Activated naive CD8-positive, alpha-beta T cell treated with anti-CD3 and anti-CD28 coated beads, Interleukin-2, amount 50 U/mL, for 24 hours (primary cell): ENCODE measurements around the gene OR10R2.
"Not testable (repeated sequence)": the region's sequence is repeated elsewhere in the genome, so short reads cannot be mapped to it uniquely, and the experiment has no call there.

ENCODE experiments used
- ATAC-seq: fragments of 150-1000 bp; cut with Tn5 transposase; one replicate; pipeline ENCODE4 v1.10.0; 2021
- DNase-seq: peaks from one replicate; pipeline ENCODE4 v3.0.0; 2021
- H3K27ac Mint-ChIP-seq: one replicate; pipeline ENCODE4 v1.8.0; 2021; ENCODE audit warnings: mild to moderate bottlenecking, mixed read lengths
- H3K27me3 Mint-ChIP-seq: one replicate; pipeline ENCODE4 v1.8.0; 2021; ENCODE audit warnings: mixed read lengths
- H3K36me3 Mint-ChIP-seq: one replicate; pipeline ENCODE4 v1.8.0; 2021; ENCODE audit warnings: low read depth, mixed read lengths
- H3K4me1 Mint-ChIP-seq: one replicate; pipeline ENCODE4 v1.8.0; 2021; ENCODE audit warnings: mixed read lengths
- H3K4me3 Mint-ChIP-seq: one replicate; pipeline ENCODE4 v1.8.0; 2021; ENCODE audit warnings: mild to moderate bottlenecking, moderate library complexity, mixed read lengths
- H3K9me3 Mint-ChIP-seq: one replicate; pipeline ENCODE4 v1.8.0; 2021; ENCODE audit warnings: mixed read lengths

The OR10R2 gene, protein sequence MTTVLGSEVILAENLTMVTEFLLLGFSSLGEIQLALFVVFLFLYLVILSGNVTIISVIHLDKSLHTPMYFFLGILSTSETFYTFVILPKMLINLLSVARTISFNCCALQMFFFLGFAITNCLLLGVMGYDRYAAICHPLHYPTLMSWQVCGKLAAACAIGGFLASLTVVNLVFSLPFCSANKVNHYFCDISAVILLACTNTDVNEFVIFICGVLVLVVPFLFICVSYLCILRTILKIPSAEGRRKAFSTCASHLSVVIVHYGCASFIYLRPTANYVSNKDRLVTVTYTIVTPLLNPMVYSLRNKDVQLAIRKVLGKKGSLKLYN

DNA sequence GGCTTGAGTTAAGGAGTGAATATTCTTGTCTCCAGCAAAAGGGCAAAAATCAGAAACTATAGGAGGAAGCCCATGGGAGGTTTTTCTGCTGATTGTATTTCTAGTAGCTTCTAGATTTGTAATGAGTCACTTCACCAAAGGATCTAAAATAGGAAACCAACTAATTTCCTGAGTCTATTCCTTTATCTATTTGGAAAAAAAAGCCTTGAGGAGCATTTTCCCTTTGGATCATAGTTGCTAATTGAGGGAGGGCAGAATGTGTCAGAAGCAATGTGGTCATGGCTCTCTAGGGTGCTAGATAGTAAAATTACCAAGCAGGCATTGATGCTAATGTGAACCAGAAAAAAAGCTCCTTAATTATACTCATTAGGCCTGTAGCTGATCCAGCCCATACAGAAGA, at the start of gene OR10R2:
TSS of gene OR10R2 (plus strand) at position 301 of the 400 bp plus-strand sequence. CDS start 106 bp downstream, outside the sequence.
- Mint-ChIP-seq H3K36me3 (no peaks in the 10 kb centered on the region), H3K4me1 (no peaks in the 10 kb centered on the region), H3K4me3 (no peak within 1 kb of the TSS), H3K27ac (no peak within 1 kb of the TSS), H3K27me3 (peaks cover 9% of the 10 kb centered on the region), H3K9me3 (no peaks in the 10 kb centered on the region)
- DNase-seq (no peak), ATAC-seq (no peak)

DNA sequence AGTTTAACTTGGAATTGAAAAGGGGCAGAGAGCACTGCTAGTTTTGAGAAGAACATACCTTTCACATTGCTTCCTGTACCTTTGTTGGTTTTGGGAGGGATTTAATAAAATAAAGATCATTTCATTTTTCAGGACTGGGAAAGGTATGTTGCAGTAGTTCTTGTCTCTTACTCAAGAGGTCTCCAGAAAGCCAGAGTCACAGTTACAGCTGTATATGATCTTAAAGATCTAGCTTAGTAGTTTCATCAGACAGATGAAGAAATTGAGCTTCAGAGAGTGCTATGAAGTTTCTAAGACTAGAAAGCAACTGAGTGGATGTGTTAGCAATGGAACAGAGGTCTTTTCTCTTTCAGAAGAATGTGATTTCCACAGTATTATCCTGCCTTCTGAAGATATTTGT, 47.0 kb upstream of the OR10R2 start:
- no peak for DNase-seq
- H3K27me3 Mint-ChIP-seq, result peaks cover 10% of the 10 kb centered on the region
- ATAC-seq, result no peak
- H3K4me1 Mint-ChIP-seq, result no peaks in the 10 kb centered on the region
- H3K27ac Mint-ChIP-seq, result no peak overlapping the region
- H3K4me3 Mint-ChIP-seq, result no peak overlapping the region
- H3K9me3 Mint-ChIP-seq, result peaks cover 3% of the 10 kb centered on the region
- peaks cover 2% of the 10 kb centered on the region for H3K36me3 Mint-ChIP-seq

DNA sequence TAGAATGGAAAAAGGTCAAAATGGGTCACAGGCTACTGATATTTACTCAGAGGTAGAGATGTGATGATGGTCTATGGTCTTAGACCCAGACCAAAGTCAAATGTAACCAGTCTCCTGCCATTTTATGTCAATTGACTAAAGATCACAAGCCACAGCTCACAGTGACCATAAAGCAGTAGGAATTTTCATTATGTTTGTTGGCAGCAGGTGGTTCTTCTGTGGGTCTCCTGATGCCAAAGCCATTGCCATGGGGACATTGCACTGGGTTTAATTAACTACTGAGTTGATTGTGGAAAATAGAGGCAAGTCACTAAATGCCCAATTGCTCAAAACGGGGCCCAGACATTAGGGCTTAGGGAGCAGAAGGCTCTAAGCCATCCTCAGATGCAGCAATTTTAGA, 45.9 kb upstream of the OR10R2 start, which contains the start of gene OR10K2:
TSS of gene OR10K2 (minus strand) at position 101 of the 400 bp plus-strand sequence. CDS start 5,371 bp downstream, outside the sequence.
- Mint-ChIP-seq H3K27ac (no peak within 1 kb of the TSS), H3K36me3 (peaks cover 2% of the 10 kb centered on the region), H3K9me3 (peaks cover 6% of the 10 kb centered on the region), H3K4me3 (no peak within 1 kb of the TSS), H3K4me1 (no peaks in the 10 kb centered on the region), H3K27me3 (peaks cover 10% of the 10 kb centered on the region)
- DNase-seq (no peak), ATAC-seq (no peak)

DNA sequence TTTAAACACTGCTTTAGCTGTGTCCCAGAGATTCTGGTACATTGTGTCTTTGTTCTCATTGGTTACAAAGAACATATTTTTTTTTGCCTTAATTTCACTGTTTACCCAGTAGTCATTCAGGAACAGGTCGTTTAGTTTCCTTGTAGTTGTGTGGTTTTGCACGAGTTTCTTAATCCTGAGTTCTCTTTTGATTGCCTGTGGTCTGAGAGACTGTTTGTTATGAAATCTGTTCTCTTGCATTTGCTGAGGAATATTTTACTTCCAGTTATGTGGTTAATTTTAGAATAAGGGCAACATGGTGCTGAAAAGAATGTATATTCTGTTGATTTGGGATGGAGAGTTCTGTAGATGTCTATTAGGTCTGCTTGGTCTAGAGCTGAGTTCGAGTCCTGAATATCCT, 41.9 kb upstream of the OR10R2 start:
- not testable (repeated sequence) for H3K27ac Mint-ChIP-seq, H3K4me3 Mint-ChIP-seq

GRCh38 chr1:158434741-158435140, 37.3 kb upstream of the OR10R2 start:
- no peak for ATAC-seq
- H3K9me3 Mint-ChIP-seq, result peaks cover 12% of the 10 kb centered on the region
- H3K27me3 Mint-ChIP-seq, result peaks cover 34% of the 10 kb centered on the region
- DNase-seq, result no peak
- no peaks in the 10 kb centered on the region for H3K4me1 Mint-ChIP-seq
- H3K27ac Mint-ChIP-seq, result no peak overlapping the region
- no peak overlapping the region for H3K4me3 Mint-ChIP-seq
- no peaks in the 10 kb centered on the region for H3K36me3 Mint-ChIP-seq

More for the DNA sequence above, 41.9 kb upstream of the OR10R2 start:
- not testable (repeated sequence) for H3K4me1 Mint-ChIP-seq, H3K36me3 Mint-ChIP-seq, ATAC-seq, DNase-seq
- peaks cover 29% of the 10 kb centered on the region for H3K27me3 Mint-ChIP-seq
- H3K9me3 Mint-ChIP-seq, result peaks cover 12% of the 10 kb centered on the region

DNA sequence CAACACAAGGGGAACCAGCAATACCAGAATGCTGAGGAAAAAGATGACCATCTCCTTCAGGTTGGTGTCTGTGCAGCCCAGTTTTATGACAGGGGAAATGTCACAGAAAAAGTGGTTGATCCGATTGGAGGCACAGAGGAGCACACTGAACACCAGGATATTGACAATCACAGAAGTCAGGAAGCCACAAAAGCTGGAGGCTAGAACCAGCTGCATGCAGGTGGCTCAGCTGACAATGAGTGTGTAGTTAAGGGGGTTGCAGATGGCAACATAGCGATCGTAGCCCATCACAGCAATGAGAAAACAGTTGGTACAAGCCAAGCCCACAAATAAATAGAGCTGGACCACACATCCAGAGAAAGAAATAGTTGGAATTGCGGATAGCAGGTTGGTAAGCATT, 26.6 kb upstream of the OR10R2 start:
- ATAC-seq (no peak), DNase-seq (no peak)
- no peaks in the 10 kb centered on the region for H3K4me1 Mint-ChIP-seq
- H3K4me3 Mint-ChIP-seq, result no peak overlapping the region
- no peaks in the 10 kb centered on the region for H3K36me3 Mint-ChIP-seq
- peaks cover 19% of the 10 kb centered on the region for H3K27me3 Mint-ChIP-seq
- no peak overlapping the region for H3K27ac Mint-ChIP-seq
- no peaks in the 10 kb centered on the region for H3K9me3 Mint-ChIP-seq

- peaks cover 5% of the 10 kb centered on the region for H3K9me3 Mint-ChIP-seq
- no peak for ATAC-seq
- peaks cover 1% of the 10 kb centered on the region for H3K36me3 Mint-ChIP-seq
- H3K4me3 Mint-ChIP-seq, result no peak overlapping the region
- DNase-seq, result no peak
- H3K27ac Mint-ChIP-seq, result no peak overlapping the region
- no peaks in the 10 kb centered on the region for H3K4me1 Mint-ChIP-seq
- peaks cover 15% of the 10 kb centered on the region for H3K27me3 Mint-ChIP-seq
Observed at GRCh38 chr1:158454537-158454936, 17.5 kb upstream of the OR10R2 start.

DNA sequence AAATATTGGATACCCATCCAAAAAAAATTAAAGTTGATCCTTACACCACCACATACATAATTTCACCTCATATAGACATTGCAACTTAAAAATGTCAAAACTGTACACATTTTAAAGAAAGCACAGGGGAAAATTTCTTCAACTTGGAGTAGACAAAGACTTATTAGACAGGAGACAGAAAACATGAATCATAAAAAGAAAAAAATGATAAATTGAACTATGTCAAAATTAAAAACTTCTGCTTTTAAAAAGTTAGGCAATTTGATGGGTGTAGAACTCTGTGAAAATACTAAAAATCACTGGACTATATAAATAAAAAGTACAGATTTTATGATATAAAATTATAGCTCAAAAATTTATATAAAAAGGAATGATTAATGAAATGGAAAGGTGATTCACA, 14.8 kb upstream of the OR10R2 start:
- peaks cover 10% of the 10 kb centered on the region for H3K27me3 Mint-ChIP-seq
- no peak overlapping the region for H3K27ac Mint-ChIP-seq
- no peak overlapping the region for H3K4me3 Mint-ChIP-seq
- ATAC-seq, result no peak
- H3K36me3 Mint-ChIP-seq, result peaks cover 1% of the 10 kb centered on the region
- no peaks in the 10 kb centered on the region for H3K4me1 Mint-ChIP-seq
- DNase-seq, result no peak
- no peaks in the 10 kb centered on the region for H3K9me3 Mint-ChIP-seq

GRCh38 chr1:158458263-158458662, 13.8 kb upstream of the OR10R2 start:
- Mint-ChIP-seq H3K9me3 (no peaks in the 10 kb centered on the region), H3K27me3 (peaks cover 11% of the 10 kb centered on the region), H3K36me3 (peaks cover 1% of the 10 kb centered on the region), H3K4me3 (no peak overlapping the region), H3K27ac (no peak overlapping the region), H3K4me1 (no peaks in the 10 kb centered on the region)
- DNase-seq, result no peak
- ATAC-seq, result no peak

DNA sequence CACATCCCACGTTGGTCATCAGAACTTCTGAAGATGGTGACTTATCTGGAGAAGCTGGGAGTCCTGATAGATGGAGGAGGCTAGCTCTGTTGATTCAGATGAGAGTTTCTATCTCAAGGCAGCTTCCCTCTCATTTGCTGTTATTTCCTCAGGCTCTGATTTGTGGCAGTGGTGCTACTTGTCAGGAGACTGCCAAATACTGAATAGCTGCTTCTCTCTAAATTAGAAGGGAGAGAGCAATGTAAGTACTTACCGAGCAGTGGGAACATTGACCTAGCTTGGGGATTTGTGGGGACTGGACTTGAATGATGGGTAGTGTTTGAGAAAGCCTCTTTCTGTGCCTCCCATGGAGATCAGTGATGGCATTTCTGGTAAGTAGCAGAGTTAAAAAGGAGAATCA, 10.5 kb upstream of the OR10R2 start, which contains the start of gene OR10K1:
TSS of gene OR10K1 (plus strand) at position 301 of the 400 bp plus-strand sequence. CDS start 3,728 bp downstream, outside the sequence.
- DNase-seq (no peak), ATAC-seq (no peak)
- Mint-ChIP-seq H3K27ac (no peak within 1 kb of the TSS), H3K4me3 (no peak within 1 kb of the TSS), H3K27me3 (peaks cover 11% of the 10 kb centered on the region), H3K36me3 (no peaks in the 10 kb centered on the region), H3K9me3 (no peaks in the 10 kb centered on the region), H3K4me1 (no peaks in the 10 kb centered on the region)

- ATAC-seq (no peak), DNase-seq (no peak)
- no peaks in the 10 kb centered on the region for H3K36me3 Mint-ChIP-seq
- H3K9me3 Mint-ChIP-seq, result no peaks in the 10 kb centered on the region
- peaks cover 5% of the 10 kb centered on the region for H3K27me3 Mint-ChIP-seq
- H3K4me3 Mint-ChIP-seq, result no peak overlapping the region
- H3K4me1 Mint-ChIP-seq, result no peaks in the 10 kb centered on the region
- no peak overlapping the region for H3K27ac Mint-ChIP-seq
Observed at GRCh38 chr1:158485455-158485854, 13.4 kb downstream of the OR10R2 start.

DNA sequence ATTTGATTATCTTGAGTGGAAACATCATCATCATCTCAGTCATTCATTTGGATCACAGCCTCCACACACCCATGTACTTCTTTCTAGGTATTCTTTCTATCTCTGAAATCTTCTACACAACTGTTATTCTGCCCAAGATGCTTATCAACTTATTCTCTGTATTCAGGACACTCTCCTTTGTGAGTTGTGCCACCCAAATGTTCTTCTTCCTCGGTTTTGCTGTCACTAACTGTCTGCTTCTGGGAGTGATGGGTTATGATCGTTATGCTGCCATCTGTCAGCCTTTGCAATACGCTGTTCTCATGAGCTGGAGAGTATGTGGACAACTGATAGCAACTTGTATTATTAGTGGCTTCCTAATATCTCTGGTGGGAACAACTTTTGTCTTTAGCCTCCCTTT, 19.3 kb downstream of the OR10R2 start:
- Mint-ChIP-seq H3K4me3 (no peak overlapping the region), H3K36me3 (no peaks in the 10 kb centered on the region), H3K4me1 (no peaks in the 10 kb centered on the region), H3K27ac (no peak overlapping the region), H3K27me3 (peaks cover 7% of the 10 kb centered on the region), H3K9me3 (no peaks in the 10 kb centered on the region)
- ATAC-seq (no peak), DNase-seq (no peak)

DNA sequence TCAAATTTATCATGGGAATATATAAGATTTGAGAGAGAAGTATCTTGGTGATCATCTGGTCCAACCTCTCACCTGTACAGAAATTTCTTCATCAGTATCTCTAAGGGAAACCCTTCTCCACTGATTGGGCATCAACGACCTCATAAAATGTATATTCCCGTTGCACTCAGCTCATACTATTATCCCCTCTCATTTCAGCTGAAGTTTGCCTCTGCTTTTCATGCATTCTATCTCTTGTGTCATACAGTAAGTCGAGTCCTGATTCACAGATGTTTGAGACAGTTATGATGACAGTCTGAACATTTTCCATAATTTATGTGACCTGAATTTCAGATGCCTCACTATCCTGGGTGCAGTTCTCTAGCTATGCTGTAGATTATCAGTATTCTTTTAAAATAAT, 21.0 kb downstream of the OR10R2 start:
- Mint-ChIP-seq H3K27ac (no peak overlapping the region), H3K36me3 (no peaks in the 10 kb centered on the region), H3K9me3 (no peaks in the 10 kb centered on the region), H3K4me3 (no peak overlapping the region), H3K27me3 (peaks cover 7% of the 10 kb centered on the region), H3K4me1 (no peaks in the 10 kb centered on the region)
- DNase-seq (no peak), ATAC-seq (no peak)

- H3K4me3 Mint-ChIP-seq, result no peak overlapping the region
- DNase-seq, result no peak
- ATAC-seq, result no peak
- no peaks in the 10 kb centered on the region for H3K4me1 Mint-ChIP-seq
- H3K9me3 Mint-ChIP-seq, result no peaks in the 10 kb centered on the region
- H3K36me3 Mint-ChIP-seq, result no peaks in the 10 kb centered on the region
- no peak overlapping the region for H3K27ac Mint-ChIP-seq
- H3K27me3 Mint-ChIP-seq, result peaks cover 5% of the 10 kb centered on the region
Observed at GRCh38 chr1:158494796-158495195, 22.8 kb downstream of the OR10R2 start.

GRCh38 chr1:158496374-158496773, 24.4 kb downstream of the OR10R2 start:
- no peak overlapping the region for H3K4me3 Mint-ChIP-seq
- H3K27ac Mint-ChIP-seq, result no peak overlapping the region
- no peak for ATAC-seq
- H3K27me3 Mint-ChIP-seq, result peaks cover 7% of the 10 kb centered on the region
- no peaks in the 10 kb centered on the region for H3K9me3 Mint-ChIP-seq
- H3K36me3 Mint-ChIP-seq, result no peaks in the 10 kb centered on the region
- no peaks in the 10 kb centered on the region for H3K4me1 Mint-ChIP-seq
- no peak for DNase-seq
